Glutamatergic neuron (in vitro differentiated cells): ENCODE data around the gene PATE1. TPM values are rescaled to one million over a fixed set of nuclear protein-coding genes. Genes with fewer than 3 reads are reported as not detected.
A peak's percentile ranks its signal among the peaks of the same experiment; 100 is the strongest.
"Not testable (repeated sequence)": the region's sequence is repeated elsewhere in the genome, so short reads cannot be mapped to it uniquely, and the experiment has no call there.

ENCODE experiments used
- DNase-seq: peaks from one replicate; pipeline ENCODE4 v3.0.0; 2022
- H3K27ac Mint-ChIP-seq: one replicate; pipeline ENCODE4 v1.8.0; 2020; ENCODE audit warnings: mild to moderate bottlenecking, mixed read lengths, inconsistent platforms; ENCODE audit not compliant: unreplicated experiment
- H3K27me3 Mint-ChIP-seq: one replicate; pipeline ENCODE4 v1.8.0; 2020; ENCODE audit warnings: mild to moderate bottlenecking, moderate library complexity, mixed read lengths, inconsistent platforms; ENCODE audit not compliant: unreplicated experiment
- H3K36me3 Mint-ChIP-seq: one replicate; pipeline ENCODE4 v1.8.0; 2020; ENCODE audit warnings: mild to moderate bottlenecking, mixed read lengths, inconsistent platforms; ENCODE audit not compliant: unreplicated experiment
- H3K4me1 Mint-ChIP-seq: one replicate; pipeline ENCODE4 v1.8.0; 2020; ENCODE audit warnings: mild to moderate bottlenecking, low read depth, mixed read lengths, inconsistent platforms; ENCODE audit not compliant: unreplicated experiment
- H3K4me3 Mint-ChIP-seq: one replicate; pipeline ENCODE4 v1.8.0; 2020; ENCODE audit warnings: mild to moderate bottlenecking, mixed read lengths, inconsistent platforms; ENCODE audit not compliant: unreplicated experiment
- H3K9me3 Mint-ChIP-seq: one replicate; pipeline ENCODE4 v1.8.0; 2020; ENCODE audit warnings: mild to moderate bottlenecking, moderate library complexity, mixed read lengths, inconsistent platforms; ENCODE audit not compliant: unreplicated experiment
- CTCF ChIP-seq: fragments of 200-600 bp; sonication (generic); IDR thresholded peaks from one replicate; pipeline ENCODE4 v1.5.0; 2021; ENCODE audit not compliant: partially characterized antibody, unreplicated experiment
- long read RNA-seq: library from polyadenylated mRNA; unstranded; transcript quantifications from one replicate; pipeline ENCODE4 v2.0.0, GENCODE V29; 2020; ENCODE audit not compliant: unreplicated experiment
- total RNA-seq: library from RNA; stranded (reverse); fragmentation: NEBNext Ultra II Directional; extraction: Animal tissue kit (Norgen Biotek cat#: 25700); gene quantifications from one replicate; pipeline ENCODE4 v1.2.1, GENCODE V29; 2021; ENCODE audit not compliant: unreplicated experiment

PATE1 gene
- total RNA-seq, result not detected
- long read RNA-seq, result 0 reads

- Mint-ChIP-seq H3K4me3 (no peak within 1 kb of the TSS), H3K4me1 (no peaks in the 10 kb centered on the region), H3K9me3 (no peaks in the 10 kb centered on the region), H3K36me3 (no peaks in the 10 kb centered on the region), H3K27me3 (no peaks in the 10 kb centered on the region), H3K27ac (no peak within 1 kb of the TSS)
- TF ChIP-seq CTCF, result no peak
- no peak for DNase-seq
Measured at GRCh38 chr11:125745979-125746378, at the start of gene PATE1. Gene PATE1, plus strand, starts transcription at chr11:125746279. Its CDS starts 26 bp downstream, at chr11:125746305.

GRCh38 chr11:125701018-125701610 is 45.0 kb upstream of the PATE1 start:
- peaks cover 5% of the 10 kb centered on the region for H3K4me1 Mint-ChIP-seq
- no peak for TF ChIP-seq CTCF
- no peaks in the 10 kb centered on the region for H3K27me3 Mint-ChIP-seq
- H3K9me3 Mint-ChIP-seq, result peaks cover 4% of the 10 kb centered on the region
- no peak overlapping the region for H3K27ac Mint-ChIP-seq
- DNase-seq, result no peak
- peaks cover 6% of the 10 kb centered on the region for H3K36me3 Mint-ChIP-seq
- H3K4me3 Mint-ChIP-seq, result no peak overlapping the region

- Mint-ChIP-seq H3K36me3 (peaks cover 6% of the 10 kb centered on the region), H3K4me1 (peaks cover 5% of the 10 kb centered on the region), H3K27me3 (no peaks in the 10 kb centered on the region), H3K27ac (no peak overlapping the region), H3K4me3 (no peak overlapping the region), H3K9me3 (peaks cover 4% of the 10 kb centered on the region)
- no peak for TF ChIP-seq CTCF
- peak; percentile 20 for DNase-seq
Measured at GRCh38 chr11:125701858-125702621, 44.0 kb upstream of the PATE1 start.

- H3K4me3 Mint-ChIP-seq, H3K36me3 Mint-ChIP-seq, DNase-seq, H3K9me3 Mint-ChIP-seq, H3K4me1 Mint-ChIP-seq, H3K27ac Mint-ChIP-seq, H3K27me3 Mint-ChIP-seq: not testable (repeated sequence)
Measured at GRCh38 chr11:125704686-125705085, 41.4 kb upstream of the PATE1 start.

- no peak for DNase-seq
- Mint-ChIP-seq H3K27ac (no peak overlapping the region), H3K27me3 (no peaks in the 10 kb centered on the region), H3K4me1 (no peaks in the 10 kb centered on the region), H3K36me3 (no peaks in the 10 kb centered on the region), H3K4me3 (no peak overlapping the region), H3K9me3 (no peaks in the 10 kb centered on the region)
- no peak for TF ChIP-seq CTCF
Measured at GRCh38 chr11:125720781-125721180, 25.3 kb upstream of the PATE1 start.
